ENCODE results near the gene R3HCC1L.
A peak's percentile ranks its signal among the peaks of the same experiment; 100 is the strongest.
"Not testable (repeated sequence)": the region's sequence is repeated elsewhere in the genome, so short reads cannot be mapped to it uniquely, and the experiment has no call there.

The R3HCC1L gene

GRCh38 chr10:98131619-98132018 is 2.8 kb upstream of the R3HCC1L start:
- DNase-seq: no peak

DNA sequence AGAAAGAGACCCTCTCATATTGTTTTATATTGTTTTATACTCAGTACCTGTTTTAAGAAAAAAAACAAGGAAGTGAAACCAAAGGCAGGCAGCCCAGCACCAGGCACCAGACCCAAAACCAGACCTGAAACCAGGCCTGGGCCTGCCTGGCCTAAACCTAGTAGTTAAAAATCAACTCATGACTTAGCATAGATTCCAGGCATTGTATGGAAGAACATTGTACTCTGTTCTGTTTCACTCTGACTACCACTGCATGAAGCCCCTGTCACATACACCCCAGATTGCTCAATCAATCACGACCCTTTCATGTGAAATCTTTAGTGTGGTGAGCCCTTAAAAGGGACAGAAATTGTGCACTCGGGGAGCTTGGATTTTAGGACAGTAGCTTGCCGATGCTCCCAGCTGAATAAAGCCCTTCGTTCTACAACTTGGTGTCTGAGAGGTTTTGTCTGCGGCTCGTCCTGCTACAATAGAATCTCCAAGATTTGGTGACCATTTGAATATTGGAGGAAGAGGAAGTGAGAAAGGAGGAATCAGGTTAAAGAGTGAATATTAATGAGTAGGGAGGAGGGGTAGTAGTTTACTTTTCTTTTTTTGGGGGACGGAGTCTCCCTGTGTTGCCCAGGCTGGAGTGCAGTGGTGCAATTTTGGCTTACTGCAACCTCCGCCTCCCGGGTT is 1.2 kb upstream of the R3HCC1L start:
- not testable (repeated sequence) for DNase-seq

DNA sequence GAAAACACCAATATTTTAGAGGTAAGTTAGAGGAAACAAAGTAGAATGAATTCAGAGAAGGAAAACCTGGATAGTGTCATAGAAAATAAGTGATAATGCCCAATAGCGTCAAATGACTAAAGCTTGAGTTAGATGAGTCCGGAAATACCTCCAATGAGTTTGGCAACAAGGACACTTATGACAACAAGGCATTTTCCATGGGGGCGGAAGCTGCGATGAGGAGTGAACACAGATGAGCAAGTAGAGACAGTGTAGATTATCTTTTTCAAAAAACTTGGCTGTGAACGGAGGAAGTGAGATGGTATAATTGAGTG is 383 bp upstream of the R3HCC1L start:
- DNase-seq: no peak

DNA sequence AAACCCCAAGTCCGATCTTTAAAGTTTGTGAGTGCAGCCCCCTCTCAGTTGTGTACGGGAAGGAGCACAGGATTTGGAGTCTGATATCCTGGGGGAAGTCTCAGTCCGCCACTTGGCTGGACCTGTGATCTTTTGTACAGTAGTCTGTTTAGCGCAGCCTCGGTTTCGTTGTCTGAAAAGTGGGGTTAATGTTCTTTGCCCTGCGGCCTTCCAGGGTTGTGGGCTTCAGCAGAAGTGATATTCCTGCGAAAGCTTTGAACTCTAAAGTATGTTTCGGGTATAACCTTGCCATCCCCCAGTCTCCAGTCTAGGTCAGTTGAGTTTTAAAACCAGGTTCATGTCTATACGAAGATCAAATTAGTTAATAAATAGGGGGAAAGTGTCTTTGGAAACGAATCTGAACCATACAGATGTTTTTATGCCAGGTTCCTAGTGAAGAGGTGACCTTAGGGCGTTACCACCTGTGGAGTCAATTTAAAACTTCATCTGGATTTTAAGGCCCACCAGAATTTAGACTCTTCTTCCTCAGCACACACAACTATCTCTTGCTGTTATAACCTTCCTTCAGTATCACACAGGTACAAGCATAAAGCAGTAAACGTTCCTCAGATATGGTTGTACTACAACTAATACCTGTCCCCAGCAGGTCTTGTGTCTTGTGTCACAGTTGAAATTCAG is 904 bp downstream of the R3HCC1L start:
- DNase-seq: peak in 1 of 58 donors; percentile 8

DNA sequence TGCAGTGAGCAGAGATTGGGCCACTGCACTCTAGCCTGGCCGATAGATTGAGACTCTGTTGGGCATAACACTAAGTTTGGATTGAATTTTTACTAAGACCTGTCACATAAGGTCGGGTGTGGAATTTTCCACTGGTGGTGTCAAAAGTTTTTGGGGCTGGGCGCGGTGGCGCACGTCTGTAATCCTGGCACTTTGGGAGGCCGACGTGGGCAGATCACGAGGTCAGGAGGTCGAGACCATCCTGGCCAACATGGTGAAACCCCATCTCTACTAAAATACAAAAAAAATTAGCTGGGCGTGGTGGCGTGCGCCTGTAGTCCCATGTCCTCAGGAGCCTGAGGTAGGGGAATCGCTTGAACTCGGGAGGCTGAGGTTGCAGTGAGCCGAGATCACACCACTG is 2.3 kb downstream of the R3HCC1L start:
- DNase-seq: not testable (repeated sequence)

DNA sequence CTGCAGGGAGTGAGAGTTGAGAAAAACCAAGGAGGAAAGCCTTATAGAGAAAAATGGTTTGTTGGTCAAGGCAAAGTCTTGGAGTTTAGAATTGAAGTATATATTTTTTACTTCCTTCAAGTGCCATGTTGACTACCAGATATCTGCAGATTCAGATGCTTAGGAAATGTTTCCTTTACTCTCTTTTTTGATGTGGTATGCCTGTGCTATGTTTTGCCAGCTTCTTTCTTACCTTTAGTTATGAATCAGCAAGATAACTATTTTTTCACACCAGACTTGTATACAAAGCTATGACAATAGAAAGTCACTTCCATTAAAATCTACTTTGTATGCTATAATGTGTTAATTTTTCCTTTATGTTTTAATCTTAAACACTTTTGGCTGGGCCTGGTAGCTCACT is 3.6 kb downstream of the R3HCC1L start:
- DNase-seq: no peak

DNA sequence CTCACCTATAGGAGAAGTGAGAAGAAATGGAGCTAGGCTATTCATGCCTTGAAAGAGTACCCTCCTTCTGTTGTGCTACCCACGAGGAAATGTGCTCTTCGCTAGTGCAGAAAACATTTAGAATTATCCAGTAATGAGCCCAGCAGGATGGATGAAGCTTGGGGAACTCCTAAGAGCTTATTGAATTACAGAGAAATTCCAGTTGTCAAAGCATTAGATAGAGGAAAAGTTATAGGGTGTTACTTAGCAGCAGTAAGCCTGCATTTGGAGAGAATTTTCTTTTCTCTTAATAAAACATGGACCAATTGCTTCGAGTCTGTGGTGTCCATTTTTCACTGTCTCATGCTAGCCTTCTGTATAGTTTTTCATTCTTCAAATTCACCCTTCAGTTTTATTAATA is 5.0 kb downstream of the R3HCC1L start:
- DNase-seq: no peak

- DNase-seq: no peak
Observed at GRCh38 chr10:98141484-98142073, 7.1 kb downstream of the R3HCC1L start.

GRCh38 chr10:98144985-98145384 is 10.5 kb downstream of the R3HCC1L start:
- no peak for DNase-seq

DNA sequence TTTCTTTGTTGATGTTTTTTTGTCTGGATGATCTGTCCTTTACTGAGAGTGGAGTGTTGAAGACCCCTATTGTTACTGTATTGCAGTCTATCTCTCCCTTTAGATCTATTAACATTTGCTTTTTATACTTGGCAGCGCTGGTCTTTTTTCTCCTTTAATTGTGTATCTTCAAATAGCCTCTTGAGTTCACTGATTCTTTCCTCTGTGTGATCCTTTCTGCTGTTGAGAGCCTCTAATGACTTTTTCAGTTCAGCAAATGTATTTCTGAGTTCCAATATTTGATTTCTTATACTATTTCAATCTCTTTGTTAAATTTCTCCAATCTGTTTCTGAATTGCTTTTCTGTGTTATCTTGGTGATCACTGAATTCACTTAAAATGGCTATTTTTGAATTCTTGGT is 15.4 kb downstream of the R3HCC1L start:
- DNase-seq: no peak

- no peak for DNase-seq
Observed at GRCh38 chr10:98150544-98150943, 16.1 kb downstream of the R3HCC1L start.

- DNase-seq: not testable (repeated sequence)
Observed at GRCh38 chr10:98152778-98153177, 18.3 kb downstream of the R3HCC1L start.

- DNase-seq: not testable (repeated sequence)
Observed at GRCh38 chr10:98153213-98153958, 18.9 kb downstream of the R3HCC1L start.

- DNase-seq: no peak
Observed at GRCh38 chr10:98154076-98154475, 19.6 kb downstream of the R3HCC1L start.

- no peak for DNase-seq
Observed at GRCh38 chr10:98158576-98158975, 24.1 kb downstream of the R3HCC1L start.

- DNase-seq: no peak
Observed at GRCh38 chr10:98163941-98164340, 29.5 kb downstream of the R3HCC1L start.

GRCh38 chr10:98167191-98167590 is 32.7 kb downstream of the R3HCC1L start:
- no peak for DNase-seq

- DNase-seq: no peak
Observed at GRCh38 chr10:98168147-98168546, 33.7 kb downstream of the R3HCC1L start.

GRCh38 chr10:98168766-98169165 is 34.3 kb downstream of the R3HCC1L start:
- DNase-seq: no peak

GRCh38 chr10:98169379-98169778 is 34.9 kb downstream of the R3HCC1L start:
- no peak for DNase-seq

- DNase-seq: peak in 14 of 58 donors; percentile 1 to 20 (median 9)
Observed at GRCh38 chr10:98170249-98171117, 36.0 kb downstream of the R3HCC1L start.
